SH-SY5Y (cell line): ENCODE results near the gene TRIM36.

Experiments
- GATA2 ChIP-seq: IDR thresholded peaks from 2 replicates; pipeline ENCODE4 v1.6.1; 2011; ENCODE audit warnings: mild to moderate bottlenecking, low read depth, low read length
- GATA3 ChIP-seq: IDR thresholded peaks from 2 replicates; pipeline ENCODE4 v1.6.1; 2011; ENCODE audit warnings: low read depth, mild to moderate bottlenecking, low read length, moderate library complexity

DNA sequence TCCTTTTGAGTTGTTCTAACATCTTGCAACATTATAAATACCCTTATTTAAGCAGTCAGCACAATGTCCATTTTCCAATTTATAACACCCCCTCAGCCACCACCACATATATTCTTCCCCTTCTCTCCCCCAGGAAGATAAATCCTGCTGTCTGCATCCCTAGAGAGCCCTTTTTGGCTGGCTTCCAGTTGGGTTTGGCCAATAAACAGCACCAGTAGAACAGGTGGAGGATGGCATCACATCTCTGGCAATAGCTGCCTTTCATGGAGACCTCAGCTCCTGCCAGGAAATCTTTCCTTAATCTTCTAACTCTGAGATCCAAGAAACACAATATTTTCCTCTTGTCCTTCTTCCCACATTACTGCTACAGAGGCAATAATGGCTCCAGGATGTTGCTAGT is 53.7 kb downstream of the TRIM36 start:
- TF ChIP-seq GATA2 (no peak), GATA3 (no peak)
